A549 (cell line): ENCODE data around the gene TRPM6. TPM values are rescaled to one million over a fixed set of nuclear protein-coding genes. Genes with fewer than 3 reads are reported as not detected.

Source experiments
- ATAC-seq, 2 experiments: fragments of 200-7000 bp in 1 of 2; fragments of >200 bp in 1 of 2; cut with Nextera tagmentation in 1 of 2; cut with Tn5 transposase in 1 of 2; 3 replicates each; pipeline versions ENCODE4 v1.8.0 to v1.9.1; 2018 to 2020; ENCODE audit warnings: mild to moderate bottlenecking in 1 of 2, moderate library complexity in 1 of 2
- CTCF ChIA-PET: fragments of 300-600 bp; sonication (Branson Sonifier 250); formaldehyde crosslinking; extraction: SDS; loops from one replicate; lab custom pipeline; 2021; ENCODE audit warnings: antibody characterized with exemption, inconsistent platforms; lab: Yijun Ruan, JAX
- POLR2A ChIA-PET: fragments of 350-600 bp; formaldehyde crosslinking; extraction: SDS; loops from one replicate; lab custom pipeline; 2021; ENCODE audit warnings: antibody characterized with exemption, inconsistent platforms; lab: Yijun Ruan, JAX
- DNase-seq, 2 experiments: peaks; one replicate each; pipeline versions ENCODE4 v3.0.0 to v3.0.0-alpha.2; 2011 to 2016; ENCODE audit warnings: low read depth in 1 of 2, low spot score in 1 of 2
- FAIRE-seq: peaks from 2 replicates; lab custom pipeline; 2011; peaks lifted over from hg19 to GRCh38; lab: Jason Lieb, UNC
- H3K27ac ChIP-seq, 2 experiments: fragments of >200 bp; sonication (Bioruptor Twin); formaldehyde crosslinking; 3 replicates each; pipeline ENCODE4 v1.5.1; 2016 to 2017
- H3K4me1 ChIP-seq: fragments of >200 bp; sonication (Bioruptor Twin); formaldehyde crosslinking; 3 replicates; pipeline ENCODE4 v1.6.1; 2016
- H3K4me2 ChIP-seq: fragments of >200 bp; sonication (Bioruptor Twin); formaldehyde crosslinking; 3 replicates; pipeline ENCODE4 v1.6.1; 2016
- H3K4me3 ChIP-seq: fragments of >200 bp; sonication (Bioruptor Twin); formaldehyde crosslinking; 3 replicates; pipeline ENCODE4 v1.5.1; 2016
- H3K9me3 ChIP-seq: fragments of >200 bp; sonication (Bioruptor Twin); formaldehyde crosslinking; 3 replicates; pipeline ENCODE4 v1.6.1; 2016
- BHLHE40 ChIP-seq: IDR thresholded peaks from 2 replicates; pipeline ENCODE4 v1.6.1; 2012; ENCODE audit warnings: low read depth, low read length, inconsistent platforms
- CBX2 ChIP-seq: fragments of 200-600 bp; sonication (generic); IDR thresholded peaks from 2 replicates; pipeline ENCODE4 v1.6.1; 2016; ENCODE audit warnings: low read depth, mild to moderate bottlenecking, borderline replicate concordance
- CEBPB ChIP-seq, 2 experiments: fragments of >200 bp in 1 of 2; sonication (Bioruptor Twin) in 1 of 2; formaldehyde crosslinking in 1 of 2; IDR thresholded peaks; 2 replicates each; pipeline ENCODE4 v1.6.1; 2012 to 2016
- CHD4 ChIP-seq: fragments of 200-600 bp; sonication (generic); IDR thresholded peaks from 2 replicates; pipeline ENCODE4 v1.6.1; 2016; ENCODE audit warnings: antibody characterized with exemption, mild to moderate bottlenecking, borderline replicate concordance
- EHMT2 ChIP-seq: fragments of 200-600 bp; sonication (generic); IDR thresholded peaks from 2 replicates; pipeline ENCODE4 v1.6.1; 2016; ENCODE audit warnings: antibody characterized with exemption, low read depth, mild to moderate bottlenecking, moderate library complexity
- EP300 ChIP-seq, 2 experiments: fragments of >200 bp; sonication (Bioruptor Twin); formaldehyde crosslinking; IDR thresholded peaks; 2 replicates in 1 of 2; 3 replicates in 1 of 2; pipeline ENCODE4 v1.6.1; 2016 to 2017
- FOSB ChIP-seq: fragments of 250-450 bp; sonication (Bioruptor Pico); IDR thresholded peaks from 2 replicates; pipeline ENCODE4 v1.5.0; 2020; ENCODE audit warnings: mild to moderate bottlenecking, moderate library complexity
- FOXS1 ChIP-seq: fragments of 250-450 bp; sonication (Bioruptor Pico); IDR thresholded peaks from 2 replicates; pipeline ENCODE4 v1.5.0; 2020; ENCODE audit warnings: mild to moderate bottlenecking, moderate library complexity
- GATA3 ChIP-seq: IDR thresholded peaks from 2 replicates; pipeline ENCODE4 v1.6.1; 2012; ENCODE audit warnings: borderline replicate concordance
- JUNB ChIP-seq: fragments of >200 bp; sonication (Bioruptor Twin); formaldehyde crosslinking; IDR thresholded peaks from 2 replicates; pipeline ENCODE4 v1.6.1; 2016
- MAFK ChIP-seq: fragments of 450-650 bp; IDR thresholded peaks from 2 replicates; pipeline ENCODE4 v1.6.1; 2014; ENCODE audit not compliant: partially characterized antibody
- NPAS2 ChIP-seq: fragments of 250-450 bp; sonication (Bioruptor Pico); IDR thresholded peaks from 2 replicates; pipeline ENCODE4 v1.8.0; 2022; ENCODE audit warnings: mild to moderate bottlenecking, moderate library complexity, borderline replicate concordance
- POLR2A ChIP-seq: IDR thresholded peaks from 2 replicates; pipeline ENCODE4 v1.6.1; 2012; ENCODE audit warnings: mild to moderate bottlenecking, low read length
- RARB ChIP-seq: fragments of 250-450 bp; sonication (Bioruptor Pico); IDR thresholded peaks from 2 replicates; pipeline ENCODE4 v1.8.0; 2021; ENCODE audit warnings: mild to moderate bottlenecking, moderate library complexity
- RCOR1 ChIP-seq: fragments of 150-350 bp; IDR thresholded peaks from 2 replicates; pipeline ENCODE4 v1.6.1; 2014; ENCODE audit warnings: antibody characterized with exemption, low read length, low read depth
- RNF2 ChIP-seq: fragments of 200-600 bp; sonication (generic); IDR thresholded peaks from 2 replicates; pipeline ENCODE4 v1.6.1; 2016; ENCODE audit warnings: low read depth, mild to moderate bottlenecking, antibody characterized with exemption, moderate library complexity, borderline replicate concordance
- SREBF2 ChIP-seq: fragments of 450-650 bp; IDR thresholded peaks from 2 replicates; pipeline ENCODE4 v1.6.1; 2014; ENCODE audit warnings: mild to moderate bottlenecking, moderate library complexity
- TFCP2L1 ChIP-seq: fragments of 250-450 bp; sonication (Bioruptor Pico); IDR thresholded peaks from 2 replicates; pipeline ENCODE4 v1.5.0; 2021; ENCODE audit warnings: mild to moderate bottlenecking
- TP53 ChIP-seq: fragments of 250-450 bp; sonication (Bioruptor Pico); IDR thresholded peaks from 2 replicates; pipeline ENCODE4 v1.5.0; 2021; ENCODE audit warnings: mild to moderate bottlenecking, moderate library complexity
- ZFP36 ChIP-seq: fragments of 450-650 bp; IDR thresholded peaks from 2 replicates; pipeline ENCODE4 v1.6.1; 2014; ENCODE audit warnings: borderline replicate concordance; ENCODE audit not compliant: partially characterized antibody
- ZSCAN20 ChIP-seq: fragments of 250-450 bp; sonication (Bioruptor Pico); IDR thresholded peaks from 2 replicates; pipeline ENCODE4 v1.8.0; 2022; ENCODE audit warnings: mild to moderate bottlenecking, moderate library complexity
- WGBS: methylation state at CpG from one replicate; pipeline ENCODE4 v1.1.6; 2017; ENCODE audit errors: missing lambda C conversion rate; 5-methylcytosine and 5-hydroxymethylcytosine counted together
- polyA plus RNA-seq, 4 experiments: library from polyadenylated mRNA; depleted of rRNA in 3 of 4; stranded (reverse); fragments of >200 nt; fragmentation: RNase III in 1 of 4; extraction: RNeasy Plus Mini Kit Qiagen cat#74134 plus additional on column Dnase treatment in 1 of 4; gene quantifications; 2 replicates in 3 of 4; 3 replicates in 1 of 4; pipeline ENCODE4 v1.2.3, GENCODE V29; 2011 to 2017
- TF ChIP-seq, protein P1 (sequence below): fragments of 250-450 bp; sonication (Bioruptor Pico); IDR thresholded peaks from 2 replicates; pipeline ENCODE4 v1.5.0; 2021; ENCODE audit warnings: mild to moderate bottlenecking, moderate library complexity, borderline replicate concordance
- TF ChIP-seq, protein P2 (sequence below): IDR thresholded peaks from 2 replicates; pipeline ENCODE4 v1.6.1; 2012
- TF ChIP-seq, protein P3 (sequence below): fragments of 200-600 bp; sonication (generic); IDR thresholded peaks from 2 replicates; pipeline ENCODE4 v1.6.1; 2016; ENCODE audit warnings: antibody characterized with exemption, mild to moderate bottlenecking, moderate library complexity

The TRPM6 gene
- polyA plus RNA-seq, 2 of the 4 experiments (the other 2 are of a cell fraction), result 1.5 to 2.1 TPM

DNA sequence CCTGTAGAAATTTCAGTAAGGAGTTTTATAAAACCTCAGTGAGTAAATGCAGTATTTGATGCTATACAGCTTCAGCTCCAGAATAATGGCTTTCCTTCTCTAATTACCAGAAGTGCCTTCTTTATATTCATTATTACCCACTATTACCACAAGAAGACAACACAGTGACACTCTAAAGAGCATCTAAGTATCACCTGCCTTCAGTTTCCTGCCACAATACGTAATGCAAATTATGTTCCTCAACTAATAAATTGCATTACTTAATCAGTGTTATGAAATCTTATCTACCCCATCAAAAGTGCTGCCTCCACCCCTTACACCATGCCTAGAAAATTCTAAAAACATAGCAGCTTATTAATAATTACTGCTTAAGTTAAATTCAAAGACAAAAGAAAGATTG, 91.9 kb downstream of the TRPM6 start:
- CTCF ChIA-PET, result interaction anchor here (0.6 to 2.7 kb wide), 3 partner anchors 18 to 185 kb away, joined by 3 to 12 read pairs (median 5); no protein-coding TSS in a partner anchor
- FAIRE-seq, result no peak

DNA sequence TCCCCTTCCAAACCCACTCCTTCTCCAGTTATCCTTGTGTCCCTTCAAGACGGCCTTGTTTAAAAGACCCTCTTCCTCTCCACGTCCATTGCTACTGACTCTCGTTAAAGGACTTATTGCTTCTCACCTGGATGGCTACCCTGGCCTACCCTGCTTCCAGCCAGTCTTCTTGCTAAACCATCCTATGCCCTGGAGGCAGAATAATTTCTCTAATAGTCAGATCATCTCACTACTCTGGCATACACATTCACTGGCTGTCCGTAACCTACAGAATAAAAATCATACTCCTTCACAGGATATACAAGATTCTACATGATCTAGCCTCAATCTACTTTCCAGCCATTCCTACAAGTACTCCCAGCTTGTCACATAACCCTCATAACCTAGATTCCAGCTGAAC, 92.6 kb downstream of the TRPM6 start:
- DNase-seq (no peak), ATAC-seq (no peak), FAIRE-seq (no peak)
- H3K27ac ChIP-seq, result no peak overlapping the region
- H3K4me3 ChIP-seq, result no peak overlapping the region
- H3K4me2 ChIP-seq, result no peak overlapping the region
- TF ChIP-seq BHLHE40 (no peak), ZFP36 (no peak), CEBPB (IDR thresholded peaks at IDR 0.05) (no peak), TFCP2L1 (no peak), MAFK (no peak), TP53 (CRISPR knock-in tag) (no peak), NPAS2 (CRISPR knock-in tag) (no peak), CHD4 (no peak), RNF2 (no peak)
- TF ChIP-seq, protein P1, sequence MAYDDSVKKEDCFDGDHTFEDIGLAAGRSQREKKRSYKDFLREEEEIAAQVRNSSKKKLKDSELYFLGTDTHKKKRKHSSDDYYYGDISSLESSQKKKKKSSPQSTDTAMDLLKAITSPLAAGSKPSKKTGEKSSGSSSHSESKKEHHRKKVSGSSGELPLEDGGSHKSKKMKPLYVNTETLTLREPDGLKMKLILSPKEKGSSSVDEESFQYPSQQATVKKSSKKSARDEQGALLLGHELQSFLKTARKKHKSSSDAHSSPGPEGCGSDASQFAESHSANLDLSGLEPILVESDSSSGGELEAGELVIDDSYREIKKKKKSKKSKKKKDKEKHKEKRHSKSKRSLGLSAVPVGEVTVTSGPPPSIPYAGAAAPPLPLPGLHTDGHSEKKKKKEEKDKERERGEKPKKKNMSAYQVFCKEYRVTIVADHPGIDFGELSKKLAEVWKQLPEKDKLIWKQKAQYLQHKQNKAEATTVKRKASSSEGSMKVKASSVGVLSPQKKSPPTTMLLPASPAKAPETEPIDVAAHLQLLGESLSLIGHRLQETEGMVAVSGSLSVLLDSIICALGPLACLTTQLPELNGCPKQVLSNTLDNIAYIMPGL (CRISPR knock-in tag), result no peak
- POLR2A ChIA-PET, result no interaction called here
- CTCF ChIA-PET, result interaction anchor here (0.6 to 2.7 kb wide), 4 partner anchors 17 to 186 kb away, joined by 3 to 12 read pairs (median 4); no protein-coding TSS in a partner anchor
- H3K9me3 ChIP-seq, result no peaks in the 10 kb centered on the region
- no peaks in the 10 kb centered on the region for H3K4me1 ChIP-seq
- 54% methylated on average over 4 of the region's 4 CpGs for WGBS

More for the DNA sequence above, 91.9 kb downstream of the TRPM6 start:
- ATAC-seq (no peak), DNase-seq (no peak)
- no peak overlapping the region for H3K4me2 ChIP-seq
- POLR2A ChIA-PET, result no interaction called here
- no peak overlapping the region for H3K27ac ChIP-seq
- H3K4me1 ChIP-seq, result no peaks in the 10 kb centered on the region
- WGBS, result 62% methylated on average over 1 of the region's 1 CpG
- no peak for TF ChIP-seq POLR2A
- TF ChIP-seq GATA3, result no peak
- TF ChIP-seq ZSCAN20 (CRISPR knock-in tag), result no peak
- TF ChIP-seq, protein P2, sequence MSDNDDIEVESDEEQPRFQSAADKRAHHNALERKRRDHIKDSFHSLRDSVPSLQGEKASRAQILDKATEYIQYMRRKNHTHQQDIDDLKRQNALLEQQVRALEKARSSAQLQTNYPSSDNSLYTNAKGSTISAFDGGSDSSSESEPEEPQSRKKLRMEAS, result no peak
- TF ChIP-seq FOXS1 (CRISPR knock-in tag), result no peak
- TF ChIP-seq CBX2, result no peak
- TF ChIP-seq RARB, result no peak
- TF ChIP-seq EHMT2, result no peak
- no peak for TF ChIP-seq EP300 (IDR thresholded peaks at IDR 0.05)
- no peak for TF ChIP-seq RCOR1
- TF ChIP-seq SREBF2, result no peak
- TF ChIP-seq, protein P1 (CRISPR knock-in tag), result no peak
- no peak for TF ChIP-seq JUNB
- TF ChIP-seq, protein P3, sequence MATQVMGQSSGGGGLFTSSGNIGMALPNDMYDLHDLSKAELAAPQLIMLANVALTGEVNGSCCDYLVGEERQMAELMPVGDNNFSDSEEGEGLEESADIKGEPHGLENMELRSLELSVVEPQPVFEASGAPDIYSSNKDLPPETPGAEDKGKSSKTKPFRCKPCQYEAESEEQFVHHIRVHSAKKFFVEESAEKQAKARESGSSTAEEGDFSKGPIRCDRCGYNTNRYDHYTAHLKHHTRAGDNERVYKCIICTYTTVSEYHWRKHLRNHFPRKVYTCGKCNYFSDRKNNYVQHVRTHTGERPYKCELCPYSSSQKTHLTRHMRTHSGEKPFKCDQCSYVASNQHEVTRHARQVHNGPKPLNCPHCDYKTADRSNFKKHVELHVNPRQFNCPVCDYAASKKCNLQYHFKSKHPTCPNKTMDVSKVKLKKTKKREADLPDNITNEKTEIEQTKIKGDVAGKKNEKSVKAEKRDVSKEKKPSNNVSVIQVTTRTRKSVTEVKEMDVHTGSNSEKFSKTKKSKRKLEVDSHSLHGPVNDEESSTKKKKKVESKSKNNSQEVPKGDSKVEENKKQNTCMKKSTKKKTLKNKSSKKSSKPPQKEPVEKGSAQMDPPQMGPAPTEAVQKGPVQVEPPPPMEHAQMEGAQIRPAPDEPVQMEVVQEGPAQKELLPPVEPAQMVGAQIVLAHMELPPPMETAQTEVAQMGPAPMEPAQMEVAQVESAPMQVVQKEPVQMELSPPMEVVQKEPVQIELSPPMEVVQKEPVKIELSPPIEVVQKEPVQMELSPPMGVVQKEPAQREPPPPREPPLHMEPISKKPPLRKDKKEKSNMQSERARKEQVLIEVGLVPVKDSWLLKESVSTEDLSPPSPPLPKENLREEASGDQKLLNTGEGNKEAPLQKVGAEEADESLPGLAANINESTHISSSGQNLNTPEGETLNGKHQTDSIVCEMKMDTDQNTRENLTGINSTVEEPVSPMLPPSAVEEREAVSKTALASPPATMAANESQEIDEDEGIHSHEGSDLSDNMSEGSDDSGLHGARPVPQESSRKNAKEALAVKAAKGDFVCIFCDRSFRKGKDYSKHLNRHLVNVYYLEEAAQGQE, result no peak
- TF ChIP-seq CHD4, result no peak
- no peak for TF ChIP-seq FOSB (CRISPR knock-in tag)
- TF ChIP-seq, all 56 proteins: peak for 0
- Histone ChIP-seq H3K4me3 (no peak overlapping the region), H3K9me3 (no peaks in the 10 kb centered on the region)
